Esophagus muscularis mucosa (tissue), 4 donors: Measurements from ENCODE around the gene NFAM1.

ENCODE experiments used
- EP300 ChIP-seq: sonication (generic); formaldehyde crosslinking; IDR thresholded peaks from one replicate; pipeline ENCODE4 v1.6.1; 2017; ENCODE audit warnings: antibody characterized with exemption
- POLR2A ChIP-seq: fragments of 450-650 bp; IDR thresholded peaks from one replicate; pipeline ENCODE4 v1.6.1; 2017; ENCODE audit warnings: antibody characterized with exemption, moderate library complexity, mild to moderate bottlenecking, low read depth
- POLR2AphosphoS5 ChIP-seq, 2 donors: sonication (generic); formaldehyde crosslinking; IDR thresholded peaks; one replicate each; pipeline ENCODE4 v1.6.1; 2017; ENCODE audit warnings: antibody characterized with exemption in 2 of 2
- TF ChIP-seq, protein P1 (sequence below), 3 experiments: fragments of 200-600 bp in 2 of 3; fragments of 450-650 bp in 1 of 3; sonication (generic) in 2 of 3; IDR thresholded peaks; one replicate each; pipeline ENCODE4 v1.5.1; 2017 to 2019; ENCODE audit warnings: antibody characterized with exemption in 3 of 3, mild to moderate bottlenecking in 2 of 3, moderate library complexity in 1 of 3

DNA sequence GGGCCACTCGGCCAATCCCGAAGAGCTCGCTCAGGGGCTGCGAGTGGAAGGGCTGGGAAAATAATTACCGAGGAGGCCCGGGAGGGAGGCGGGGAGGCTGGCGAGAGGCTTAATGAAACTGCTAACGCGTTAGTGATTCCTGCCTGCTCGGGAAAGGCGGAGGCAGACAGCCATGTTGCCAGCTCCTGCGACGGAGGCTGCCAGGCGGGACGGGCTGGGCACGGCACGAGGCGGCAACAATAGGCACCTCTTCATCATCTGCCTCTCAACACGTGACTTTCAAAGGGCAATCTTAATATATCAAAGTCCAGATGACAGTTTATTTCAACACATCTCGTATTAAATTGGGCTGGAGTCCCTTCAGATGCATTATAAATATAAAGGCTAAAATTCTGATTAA lies 93.7 kb downstream of the NFAM1 start:
- TF ChIP-seq, protein P1, sequence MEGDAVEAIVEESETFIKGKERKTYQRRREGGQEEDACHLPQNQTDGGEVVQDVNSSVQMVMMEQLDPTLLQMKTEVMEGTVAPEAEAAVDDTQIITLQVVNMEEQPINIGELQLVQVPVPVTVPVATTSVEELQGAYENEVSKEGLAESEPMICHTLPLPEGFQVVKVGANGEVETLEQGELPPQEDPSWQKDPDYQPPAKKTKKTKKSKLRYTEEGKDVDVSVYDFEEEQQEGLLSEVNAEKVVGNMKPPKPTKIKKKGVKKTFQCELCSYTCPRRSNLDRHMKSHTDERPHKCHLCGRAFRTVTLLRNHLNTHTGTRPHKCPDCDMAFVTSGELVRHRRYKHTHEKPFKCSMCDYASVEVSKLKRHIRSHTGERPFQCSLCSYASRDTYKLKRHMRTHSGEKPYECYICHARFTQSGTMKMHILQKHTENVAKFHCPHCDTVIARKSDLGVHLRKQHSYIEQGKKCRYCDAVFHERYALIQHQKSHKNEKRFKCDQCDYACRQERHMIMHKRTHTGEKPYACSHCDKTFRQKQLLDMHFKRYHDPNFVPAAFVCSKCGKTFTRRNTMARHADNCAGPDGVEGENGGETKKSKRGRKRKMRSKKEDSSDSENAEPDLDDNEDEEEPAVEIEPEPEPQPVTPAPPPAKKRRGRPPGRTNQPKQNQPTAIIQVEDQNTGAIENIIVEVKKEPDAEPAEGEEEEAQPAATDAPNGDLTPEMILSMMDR (IDR thresholded peaks at IDR 0.05), result no peak
- TF ChIP-seq POLR2A (no peak), POLR2AphosphoS5 (IDR thresholded peaks at IDR 0.05) (no peak), EP300 (no peak)
